Activated T-cell treated with anti-CD3 and anti-CD28 coated beads, Interleukin-2, amount 50 U/mL, for 72 hours (primary cell): ENCODE data around the gene WDR7. TPM values are rescaled to one million over a fixed set of nuclear protein-coding genes. Genes with fewer than 3 reads are reported as not detected.

ENCODE experiments used
- ATAC-seq, 2 donors: fragments of 150-1000 bp; cut with Tn5 transposase; replicated peaks in 1 of 2; 2 replicates each; pipeline ENCODE4 v1.10.0; 2021; ENCODE audit warnings: moderate library complexity in 2 of 2, mild to moderate bottlenecking in 1 of 2
- DNase-seq, 2 donors: peaks; one replicate each; pipeline ENCODE4 v3.0.0; 2021 to 2022; ENCODE audit warnings: mixed read lengths in 1 of 2
- H3K27ac Mint-ChIP-seq: one replicate; pipeline ENCODE4 v1.8.0; 2022; ENCODE audit warnings: mild to moderate bottlenecking, moderate library complexity, mixed read lengths
- H3K27me3 Mint-ChIP-seq: one replicate; pipeline ENCODE4 v1.8.0; 2022; ENCODE audit warnings: low read depth, mixed read lengths
- H3K36me3 Mint-ChIP-seq, 2 donors: one replicate each; pipeline ENCODE4 v1.8.0; 2022; ENCODE audit warnings: mixed read lengths in 2 of 2, mild to moderate bottlenecking in 1 of 2; ENCODE audit not compliant: insufficient read depth in 2 of 2
- H3K4me1 Mint-ChIP-seq: one replicate; pipeline ENCODE4 v1.8.0; 2022; ENCODE audit warnings: low read depth, mixed read lengths
- H3K4me3 Mint-ChIP-seq, 2 donors: one replicate each; pipeline ENCODE4 v1.8.0; 2022; ENCODE audit warnings: mild to moderate bottlenecking in 2 of 2, mixed read lengths in 2 of 2, moderate library complexity in 2 of 2
- H3K9me3 Mint-ChIP-seq, 2 donors: one replicate each; pipeline ENCODE4 v1.8.0; 2022; ENCODE audit warnings: mixed read lengths in 2 of 2
- total RNA-seq, 2 donors: library from RNA; stranded (reverse); gene quantifications; one replicate each; pipeline ENCODE4 v1.2.3, GENCODE V29; 2022

Gene WDR7
- total RNA-seq, 2 donors from 2014 or later = 25.6 to 25.9 TPM

GRCh38 chr18:56955490-56955889, 304.3 kb downstream of the WDR7 start:
- H3K4me3 Mint-ChIP-seq = no peak overlapping the region
- no peaks in the 10 kb centered on the region for H3K9me3 Mint-ChIP-seq
- H3K27me3 Mint-ChIP-seq = no peaks in the 10 kb centered on the region
- ATAC-seq = no peak
- DNase-seq = no peak
- no peaks in the 10 kb centered on the region for H3K36me3 Mint-ChIP-seq
- no peak overlapping the region for H3K27ac Mint-ChIP-seq
- no peaks in the 10 kb centered on the region for H3K4me1 Mint-ChIP-seq

- Mint-ChIP-seq H3K36me3 (no peaks in the 10 kb centered on the region), H3K4me3 (no peak overlapping the region), H3K27me3 (no peaks in the 10 kb centered on the region), H3K4me1 (no peaks in the 10 kb centered on the region), H3K27ac (peak overlapping the region; percentile 8), H3K9me3 (no peaks in the 10 kb centered on the region)
- ATAC-seq (no peak), DNase-seq (no peak)
Measured at GRCh38 chr18:56959120-56959519, 308.0 kb downstream of the WDR7 start.

- Mint-ChIP-seq H3K9me3 (no peaks in the 10 kb centered on the region), H3K27ac (no peak overlapping the region), H3K27me3 (no peaks in the 10 kb centered on the region), H3K4me1 (no peaks in the 10 kb centered on the region), H3K4me3 (no peak overlapping the region), H3K36me3 (no peaks in the 10 kb centered on the region)
- DNase-seq (no peak), ATAC-seq (no peak)
Measured at GRCh38 chr18:56962322-56962721, 311.2 kb downstream of the WDR7 start.

- Mint-ChIP-seq H3K9me3 (no peaks in the 10 kb centered on the region), H3K27me3 (no peaks in the 10 kb centered on the region)
Measured at GRCh38 chr18:56967035-56967434, 315.9 kb downstream of the WDR7 start.

GRCh38 chr18:56973487-56973886, 322.3 kb downstream of the WDR7 start:
- DNase-seq = no peak
- Mint-ChIP-seq H3K4me1 (no peaks in the 10 kb centered on the region), H3K36me3 (peaks cover 1 to 2% of the 10 kb centered on the region in 2 donors), H3K27me3 (no peaks in the 10 kb centered on the region), H3K4me3 (no peak overlapping the region), H3K27ac (no peak overlapping the region), H3K9me3 (no peaks in the 10 kb centered on the region)
- ATAC-seq = no peak

More at GRCh38 chr18:56967035-56967434, 315.9 kb downstream of the WDR7 start:
- DNase-seq = no peak
- ATAC-seq = no peak
- Mint-ChIP-seq H3K36me3 (peaks cover 0 to 1% of the 10 kb centered on the region in 2 donors), H3K4me3 (no peak overlapping the region), H3K4me1 (no peaks in the 10 kb centered on the region), H3K27ac (no peak overlapping the region)

- DNase-seq (no peak), ATAC-seq (no peak)
- Mint-ChIP-seq H3K27me3 (no peaks in the 10 kb centered on the region), H3K9me3 (no peaks in the 10 kb centered on the region), H3K4me3 (no peak overlapping the region), H3K36me3 (peaks cover under 1 to 2% of the 10 kb centered on the region in 2 donors), H3K27ac (no peak overlapping the region), H3K4me1 (no peaks in the 10 kb centered on the region)
Measured at GRCh38 chr18:56974141-56974540, 323.0 kb downstream of the WDR7 start.

- Mint-ChIP-seq H3K4me3 (no peak overlapping the region), H3K36me3 (peaks cover 0 to 2% of the 10 kb centered on the region in 2 donors), H3K27me3 (no peaks in the 10 kb centered on the region), H3K27ac (no peak overlapping the region), H3K9me3 (no peaks in the 10 kb centered on the region), H3K4me1 (no peaks in the 10 kb centered on the region)
- no peak for ATAC-seq
- DNase-seq = no peak
Measured at GRCh38 chr18:56975276-56975675, 324.1 kb downstream of the WDR7 start.

- DNase-seq = no peak
Measured at GRCh38 chr18:56977309-56977708, 326.1 kb downstream of the WDR7 start.

GRCh38 chr18:56977771-56978170, 326.6 kb downstream of the WDR7 start:
- H3K27me3 Mint-ChIP-seq = no peaks in the 10 kb centered on the region

More at GRCh38 chr18:56977309-56977708, 326.1 kb downstream of the WDR7 start:
- peaks cover 2 to 4% of the 10 kb centered on the region in 2 donors for H3K36me3 Mint-ChIP-seq
- H3K27ac Mint-ChIP-seq = no peak overlapping the region
- no peaks in the 10 kb centered on the region for H3K4me1 Mint-ChIP-seq
- H3K27me3 Mint-ChIP-seq = no peaks in the 10 kb centered on the region
- no peak for ATAC-seq
- no peak overlapping the region for H3K4me3 Mint-ChIP-seq
- H3K9me3 Mint-ChIP-seq = peaks cover 2% of the 10 kb centered on the region in 2 donors

GRCh38 chr18:56980151-56980550, 329.0 kb downstream of the WDR7 start:
- H3K27me3 Mint-ChIP-seq = no peaks in the 10 kb centered on the region
- DNase-seq (no peak), ATAC-seq (no peak)
- peaks cover 2% of the 10 kb centered on the region in 2 donors for H3K9me3 Mint-ChIP-seq
- H3K27ac Mint-ChIP-seq = no peak overlapping the region
- no peaks in the 10 kb centered on the region for H3K4me1 Mint-ChIP-seq
- peaks cover 2% of the 10 kb centered on the region in 2 donors for H3K36me3 Mint-ChIP-seq
- no peak overlapping the region for H3K4me3 Mint-ChIP-seq

More at GRCh38 chr18:56977771-56978170, 326.6 kb downstream of the WDR7 start:
- Mint-ChIP-seq H3K4me3 (no peak overlapping the region), H3K27ac (no peak overlapping the region), H3K4me1 (no peaks in the 10 kb centered on the region), H3K9me3 (peaks cover 2% of the 10 kb centered on the region in 2 donors), H3K36me3 (peaks cover 2 to 4% of the 10 kb centered on the region in 2 donors)
- ATAC-seq (no peak), DNase-seq (no peak)

GRCh38 chr18:56982766-56983165, 331.6 kb downstream of the WDR7 start:
- no peaks in the 10 kb centered on the region for H3K4me1 Mint-ChIP-seq
- H3K27ac Mint-ChIP-seq = peak overlapping the region; percentile 25
- peaks cover 2% of the 10 kb centered on the region in 2 donors for H3K9me3 Mint-ChIP-seq
- no peaks in the 10 kb centered on the region for H3K27me3 Mint-ChIP-seq
- DNase-seq (no peak), ATAC-seq (no peak)
- peaks cover 2% of the 10 kb centered on the region in 2 donors for H3K36me3 Mint-ChIP-seq
- H3K4me3 Mint-ChIP-seq = no peak overlapping the region

GRCh38 chr18:56983275-56983992, 332.3 kb downstream of the WDR7 start:
- Mint-ChIP-seq H3K36me3 (peaks cover 2% of the 10 kb centered on the region in 2 donors), H3K4me3 (no peak overlapping the region), H3K4me1 (no peaks in the 10 kb centered on the region), H3K27ac (no peak overlapping the region), H3K9me3 (peaks cover 2% of the 10 kb centered on the region in 2 donors), H3K27me3 (no peaks in the 10 kb centered on the region)
- ATAC-seq = no peak
- no peak for DNase-seq

- peaks cover 2% of the 10 kb centered on the region in 2 donors for H3K36me3 Mint-ChIP-seq
- DNase-seq (no peak), ATAC-seq (no peak)
- H3K4me1 Mint-ChIP-seq = no peaks in the 10 kb centered on the region
- H3K9me3 Mint-ChIP-seq = peaks cover 2% of the 10 kb centered on the region in 2 donors
- H3K27ac Mint-ChIP-seq = no peak overlapping the region
- no peak overlapping the region for H3K4me3 Mint-ChIP-seq
- no peaks in the 10 kb centered on the region for H3K27me3 Mint-ChIP-seq
Measured at GRCh38 chr18:56984731-56985130, 333.6 kb downstream of the WDR7 start.

- Mint-ChIP-seq H3K27me3 (no peaks in the 10 kb centered on the region), H3K4me1 (no peaks in the 10 kb centered on the region), H3K27ac (no peak overlapping the region), H3K36me3 (no peaks in the 10 kb centered on the region), H3K4me3 (no peak overlapping the region), H3K9me3 (no peaks in the 10 kb centered on the region)
- DNase-seq (no peak), ATAC-seq (no peak)
Measured at GRCh38 chr18:56986829-56987228, 335.7 kb downstream of the WDR7 start.
